Ishikawa (cell line): ENCODE measurements around the gene SULT4A1.

Experiments used
- CEBPB ChIP-seq: IDR thresholded peaks from 2 replicates; pipeline ENCODE4 v1.6.1; 2012
- EGR1 ChIP-seq: IDR thresholded peaks from 2 replicates; pipeline ENCODE4 v1.6.1; 2012
- EP300 ChIP-seq: IDR thresholded peaks from 2 replicates; pipeline ENCODE4 v1.6.1; 2012; ENCODE audit warnings: borderline replicate concordance
- RAD21 ChIP-seq: IDR thresholded peaks from 2 replicates; pipeline ENCODE4 v1.6.1; 2012; ENCODE audit warnings: low read depth
- TAF1 ChIP-seq: IDR thresholded peaks from 2 replicates; pipeline ENCODE4 v1.6.1; 2012; ENCODE audit warnings: low read depth, mild to moderate bottlenecking
- TCF12 ChIP-seq: IDR thresholded peaks from 2 replicates; pipeline ENCODE4 v1.6.1; 2012; ENCODE audit warnings: low read depth
- TEAD4 ChIP-seq: IDR thresholded peaks from 2 replicates; pipeline ENCODE4 v1.6.1; 2012
- YY1 ChIP-seq: IDR thresholded peaks from 2 replicates; pipeline ENCODE4 v1.6.1; 2012; ENCODE audit warnings: low read depth
- TF ChIP-seq, protein P1 (sequence below): IDR thresholded peaks from 2 replicates; pipeline ENCODE4 v1.6.1; 2012; ENCODE audit warnings: low read depth, mild to moderate bottlenecking

DNA sequence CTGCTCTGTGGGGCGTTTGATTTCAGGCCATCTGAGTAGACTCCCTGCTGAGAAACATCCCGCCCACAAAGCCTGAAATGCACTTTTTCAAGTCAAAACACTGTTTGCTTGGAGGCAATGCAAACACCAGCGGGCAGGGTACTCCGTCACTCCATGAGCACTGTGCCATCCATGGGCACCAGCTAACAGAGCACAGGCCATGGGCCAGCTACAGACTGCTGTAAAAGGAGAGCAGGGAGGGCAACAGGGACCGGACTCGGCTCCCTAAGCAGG lies 33.7 kb downstream of the SULT4A1 start:
- TF ChIP-seq CEBPB (no peak), YY1 (no peak), EP300 (no peak), TAF1 (no peak), RAD21 (no peak), EGR1 (no peak), TCF12 (no peak), TEAD4 (no peak)
- TF ChIP-seq, protein P1, sequence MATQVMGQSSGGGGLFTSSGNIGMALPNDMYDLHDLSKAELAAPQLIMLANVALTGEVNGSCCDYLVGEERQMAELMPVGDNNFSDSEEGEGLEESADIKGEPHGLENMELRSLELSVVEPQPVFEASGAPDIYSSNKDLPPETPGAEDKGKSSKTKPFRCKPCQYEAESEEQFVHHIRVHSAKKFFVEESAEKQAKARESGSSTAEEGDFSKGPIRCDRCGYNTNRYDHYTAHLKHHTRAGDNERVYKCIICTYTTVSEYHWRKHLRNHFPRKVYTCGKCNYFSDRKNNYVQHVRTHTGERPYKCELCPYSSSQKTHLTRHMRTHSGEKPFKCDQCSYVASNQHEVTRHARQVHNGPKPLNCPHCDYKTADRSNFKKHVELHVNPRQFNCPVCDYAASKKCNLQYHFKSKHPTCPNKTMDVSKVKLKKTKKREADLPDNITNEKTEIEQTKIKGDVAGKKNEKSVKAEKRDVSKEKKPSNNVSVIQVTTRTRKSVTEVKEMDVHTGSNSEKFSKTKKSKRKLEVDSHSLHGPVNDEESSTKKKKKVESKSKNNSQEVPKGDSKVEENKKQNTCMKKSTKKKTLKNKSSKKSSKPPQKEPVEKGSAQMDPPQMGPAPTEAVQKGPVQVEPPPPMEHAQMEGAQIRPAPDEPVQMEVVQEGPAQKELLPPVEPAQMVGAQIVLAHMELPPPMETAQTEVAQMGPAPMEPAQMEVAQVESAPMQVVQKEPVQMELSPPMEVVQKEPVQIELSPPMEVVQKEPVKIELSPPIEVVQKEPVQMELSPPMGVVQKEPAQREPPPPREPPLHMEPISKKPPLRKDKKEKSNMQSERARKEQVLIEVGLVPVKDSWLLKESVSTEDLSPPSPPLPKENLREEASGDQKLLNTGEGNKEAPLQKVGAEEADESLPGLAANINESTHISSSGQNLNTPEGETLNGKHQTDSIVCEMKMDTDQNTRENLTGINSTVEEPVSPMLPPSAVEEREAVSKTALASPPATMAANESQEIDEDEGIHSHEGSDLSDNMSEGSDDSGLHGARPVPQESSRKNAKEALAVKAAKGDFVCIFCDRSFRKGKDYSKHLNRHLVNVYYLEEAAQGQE = no peak
